A673 (cell line): ENCODE results near the gene CCDC88B. TPM values are rescaled to one million over a fixed set of nuclear protein-coding genes. Genes with fewer than 3 reads are reported as not detected.
A peak's percentile ranks its signal among the peaks of the same experiment; 100 is the strongest.

Source experiments
- BruUV-seq: library from RNA; stranded (reverse); fragments of 400-500 nt; replicated peaks from 2 replicates; lab custom pipeline; 2021; lab: Mats Ljungman, UMichigan
- CTCF ChIA-PET: fragments of 300-600 bp; sonication (Branson Sonifier 250); formaldehyde crosslinking; loops from one replicate; lab custom pipeline; 2022; ENCODE audit warnings: antibody characterized with exemption; lab: Charles Lee
- POLR2A ChIA-PET: fragments of 300-600 bp; sonication (Branson Sonifier 250); formaldehyde crosslinking; loops from one replicate; lab custom pipeline; 2022; ENCODE audit warnings: antibody characterized with exemption; ENCODE audit not compliant: low non-redundant PET; lab: Charles Lee
- DNase-seq: peaks from one replicate; pipeline ENCODE4 v3.0.0-alpha.2; 2015; ENCODE audit warnings: low spot score
- H3K27ac ChIP-seq: fragments of 200-600 bp; sonication (generic); 2 replicates; pipeline ENCODE4 v1.5.1; 2016; ENCODE audit warnings: mixed run types, low read depth, mild to moderate bottlenecking, mixed read lengths, antibody characterized with exemption, low read length; ENCODE audit not compliant: poor library complexity, severe bottlenecking
- H3K27me3 ChIP-seq: fragments of 200-600 bp; sonication (generic); replicated peaks from 2 replicates; pipeline ENCODE4 v1.6.1; 2017; ENCODE audit warnings: mixed run types, low read depth, mild to moderate bottlenecking, mixed read lengths, antibody characterized with exemption, low read length; ENCODE audit not compliant: insufficient read depth, poor library complexity
- H3K36me3 ChIP-seq: fragments of 200-600 bp; sonication (generic); 2 replicates; pipeline ENCODE4 v1.6.1; 2016; ENCODE audit warnings: mixed run types, mild to moderate bottlenecking, mixed read lengths, antibody characterized with exemption, low read length; ENCODE audit not compliant: insufficient read depth, poor library complexity, severe bottlenecking
- H3K4me1 ChIP-seq: fragments of 200-600 bp; sonication (generic); 2 replicates; pipeline ENCODE4 v1.6.1; 2017; ENCODE audit warnings: mixed run types, mild to moderate bottlenecking, mixed read lengths, antibody characterized with exemption, low read length; ENCODE audit not compliant: insufficient read depth, poor library complexity, severe bottlenecking
- H3K4me3 ChIP-seq: fragments of 200-600 bp; sonication (generic); 2 replicates; pipeline ENCODE4 v1.5.1; 2016; ENCODE audit warnings: low read depth, mixed run types, mild to moderate bottlenecking, mixed read lengths, low read length; ENCODE audit not compliant: poor library complexity, severe bottlenecking
- H3K9me3 ChIP-seq: fragments of 200-600 bp; sonication (generic); 2 replicates; pipeline ENCODE4 v1.6.1; 2016; ENCODE audit warnings: mixed run types, low read depth, mild to moderate bottlenecking, mixed read lengths, antibody characterized with exemption, low read length; ENCODE audit not compliant: poor library complexity, severe bottlenecking
- EZH2 ChIP-seq: fragments of 200-600 bp; sonication (generic); IDR thresholded peaks from 2 replicates; pipeline ENCODE4 v1.6.1; 2017; ENCODE audit warnings: borderline replicate concordance, low read depth, mild to moderate bottlenecking, mixed read lengths, antibody characterized with exemption, low read length; ENCODE audit not compliant: poor library complexity, severe bottlenecking
- intact Hi-C: fragments of 100-400 bp; cut with micrococcal nuclease; formaldehyde crosslinking; loops from one replicate; pipeline ENCODE4 v1.10.0; 2022; ENCODE audit not compliant: unreplicated experiment
- total RNA-seq: library from RNA; stranded (reverse); gene quantifications from 2 replicates; pipeline ENCODE4 v1.2.3, GENCODE V29; 2021
- TF ChIP-seq, protein P1 (sequence below): fragments of 300-800, 200-600 bp; sonication (generic); conservative IDR thresholded peaks from 2 replicates; pipeline ENCODE4 v1.5.1; 2017; ENCODE audit warnings: low read depth, mild to moderate bottlenecking, antibody characterized with exemption, low read length, moderate library complexity, mixed read lengths

Gene CCDC88B
- total RNA-seq, 1 experiment from 2014 or later = 0.47 TPM

DNA sequence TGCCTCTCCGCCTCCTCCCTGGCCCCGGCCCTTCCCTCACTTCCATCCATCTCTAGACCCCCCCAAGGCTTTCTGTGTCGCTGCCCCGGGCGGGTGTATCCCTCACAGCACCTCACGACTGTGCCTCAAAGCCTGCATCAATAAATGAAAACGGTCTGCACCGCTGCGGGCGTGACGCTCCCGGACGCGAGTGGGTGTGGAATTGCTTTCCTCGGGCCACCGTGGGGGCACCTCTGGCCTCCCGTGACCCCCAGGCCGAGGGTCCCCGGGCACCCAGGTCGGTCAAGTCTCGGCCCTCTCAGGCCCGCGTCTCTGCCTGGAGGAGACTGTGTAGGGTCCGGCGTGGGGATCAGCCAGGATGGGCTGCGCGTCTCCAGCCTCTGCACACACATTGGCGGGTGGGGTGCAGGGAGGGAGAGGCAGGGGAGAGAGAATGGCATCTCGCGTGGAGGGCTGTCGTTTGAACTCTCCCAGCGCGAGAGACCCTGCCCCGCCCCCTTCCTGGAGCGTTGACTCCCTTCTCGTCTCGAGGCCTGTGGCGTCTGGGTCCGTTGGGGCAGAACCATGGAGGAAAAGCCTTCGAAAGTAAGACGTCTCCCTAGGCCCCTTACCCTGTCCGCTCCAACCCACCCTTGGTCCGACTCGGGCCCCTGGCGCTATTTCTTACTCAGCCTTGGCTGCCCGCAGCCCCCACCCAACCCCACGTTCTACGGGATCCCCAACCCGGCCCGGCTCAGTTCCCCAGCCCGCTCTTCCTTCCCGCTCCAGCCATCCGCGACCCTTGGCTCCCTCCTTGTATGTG, 40.0 kb upstream of the CCDC88B start, which contains the start of gene CATSPERZ:
TSS of gene CATSPERZ (plus strand) at position 512 of the 802 bp plus-strand sequence. CDS start at position 565, 53 bp downstream.
- ChIA-PET POLR2A (no interaction called here), CTCF (interaction anchor here (0.8 to 1.7 kb wide), 8 partner anchors 9 to 94 kb away, joined by 3 to 33 read pairs (median 4); partner anchors contain the start of genes BAD, FERMT3, KCNK4 and NUDT22)
- no peaks in the 10 kb centered on the region for H3K9me3 ChIP-seq
- no peaks in the 10 kb centered on the region for H3K36me3 ChIP-seq
- H3K27ac ChIP-seq = no peak within 1 kb of the TSS
- no peak for DNase-seq
- intact Hi-C loops = loop anchor here (5.0 kb wide), 1 partner anchor 113 kb away; the partner anchor contains the start of gene STIP1
- peak within 1 kb of the TSS; percentile 38 for H3K4me3 ChIP-seq
- BruUV-seq = no TSS peak
- peaks cover 23% of the 10 kb centered on the region for H3K4me1 ChIP-seq
- TF ChIP-seq, protein P1, sequence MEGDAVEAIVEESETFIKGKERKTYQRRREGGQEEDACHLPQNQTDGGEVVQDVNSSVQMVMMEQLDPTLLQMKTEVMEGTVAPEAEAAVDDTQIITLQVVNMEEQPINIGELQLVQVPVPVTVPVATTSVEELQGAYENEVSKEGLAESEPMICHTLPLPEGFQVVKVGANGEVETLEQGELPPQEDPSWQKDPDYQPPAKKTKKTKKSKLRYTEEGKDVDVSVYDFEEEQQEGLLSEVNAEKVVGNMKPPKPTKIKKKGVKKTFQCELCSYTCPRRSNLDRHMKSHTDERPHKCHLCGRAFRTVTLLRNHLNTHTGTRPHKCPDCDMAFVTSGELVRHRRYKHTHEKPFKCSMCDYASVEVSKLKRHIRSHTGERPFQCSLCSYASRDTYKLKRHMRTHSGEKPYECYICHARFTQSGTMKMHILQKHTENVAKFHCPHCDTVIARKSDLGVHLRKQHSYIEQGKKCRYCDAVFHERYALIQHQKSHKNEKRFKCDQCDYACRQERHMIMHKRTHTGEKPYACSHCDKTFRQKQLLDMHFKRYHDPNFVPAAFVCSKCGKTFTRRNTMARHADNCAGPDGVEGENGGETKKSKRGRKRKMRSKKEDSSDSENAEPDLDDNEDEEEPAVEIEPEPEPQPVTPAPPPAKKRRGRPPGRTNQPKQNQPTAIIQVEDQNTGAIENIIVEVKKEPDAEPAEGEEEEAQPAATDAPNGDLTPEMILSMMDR = no peak
- H3K27me3 ChIP-seq = peaks cover 13% of the 10 kb centered on the region

DNA sequence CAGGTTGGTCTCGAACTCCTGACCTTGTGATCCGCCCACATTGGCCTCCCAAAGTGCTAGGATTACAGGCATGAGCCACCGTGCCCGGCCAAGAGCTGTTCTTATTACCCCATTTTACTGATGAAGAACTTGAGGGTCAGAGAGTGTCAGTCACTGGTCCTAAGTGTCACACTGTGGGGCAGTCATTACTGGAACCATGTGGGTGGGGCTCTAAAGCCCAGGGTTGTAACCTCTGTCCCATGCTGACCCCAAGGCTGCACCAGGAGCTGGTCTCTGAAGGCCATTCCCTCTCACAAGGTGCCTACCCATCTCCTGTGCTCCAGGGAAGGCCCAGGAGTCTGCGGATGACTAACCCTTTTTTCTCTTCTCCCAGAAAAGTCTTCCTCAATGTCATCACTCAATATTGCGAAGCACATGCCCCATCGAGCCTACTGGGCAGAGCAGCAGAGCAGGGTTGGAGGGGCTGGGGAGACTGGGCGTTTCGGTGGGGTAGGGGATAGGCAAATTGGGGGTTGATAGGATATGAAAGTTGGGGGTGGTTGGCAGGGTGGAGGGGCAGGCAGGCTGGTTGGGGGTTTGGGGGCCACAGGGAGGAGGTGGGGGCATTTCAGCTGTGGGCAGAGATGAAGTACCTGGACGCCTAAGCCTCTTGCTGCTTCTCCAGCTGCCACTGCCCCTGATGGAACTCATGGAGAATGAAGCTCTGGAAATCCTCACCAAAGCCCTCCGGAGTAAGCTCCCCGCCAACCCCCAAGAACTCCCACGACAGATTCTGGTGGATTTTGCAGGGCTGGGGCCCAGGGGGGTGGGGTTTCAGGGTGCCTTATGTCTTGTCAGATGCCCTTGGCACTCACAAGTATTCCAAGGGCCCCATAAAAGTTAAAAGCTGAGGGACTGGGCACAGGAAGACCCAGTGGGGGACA, 36.6 kb upstream of the CCDC88B start:
- POLR2A ChIA-PET = no interaction called here
- no peak for DNase-seq
- Histone ChIP-seq H3K27me3 (peaks cover 13% of the 10 kb centered on the region), H3K27ac (no peak overlapping the region), H3K4me1 (peaks cover 24% of the 10 kb centered on the region), H3K4me3 (no peak overlapping the region), H3K9me3 (no peaks in the 10 kb centered on the region), H3K36me3 (peaks cover 4% of the 10 kb centered on the region)
- BruUV-seq = no TSS peak
- TF ChIP-seq, protein P1 = no peak
- no peak for TF ChIP-seq EZH2
- CTCF ChIA-PET = interaction anchor here (1.4 to 2.6 kb wide), 6 partner anchors 14 to 99 kb away, joined by 3 to 23 read pairs (median 10); partner anchors contain the start of genes FERMT3, PRDX5 and TRMT112
- intact Hi-C loops = loop anchor here (2.0 to 5.0 kb wide), 3 partner anchors 33 to 116 kb away; partner anchors contain the start of genes FKBP2 and STIP1

DNA sequence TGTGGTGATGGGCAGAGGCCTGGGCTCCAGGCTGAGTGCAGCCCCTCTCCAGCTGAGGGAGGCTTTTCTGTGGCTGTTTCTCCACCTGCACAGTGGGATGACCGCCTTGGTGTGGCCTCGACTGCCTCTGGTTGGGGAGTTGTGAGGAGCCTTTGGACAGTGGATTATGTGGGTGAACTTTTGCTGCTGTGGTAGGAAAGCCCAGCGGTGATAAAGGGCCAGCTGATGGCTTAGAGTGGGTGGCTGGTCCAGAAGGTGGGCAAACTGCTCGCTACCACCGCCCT, 36.0 kb upstream of the CCDC88B start:
- H3K9me3 ChIP-seq = no peaks in the 10 kb centered on the region
- no TSS peak for BruUV-seq

More for the DNA sequence above, 36.0 kb upstream of the CCDC88B start:
- Histone ChIP-seq H3K4me1 (peaks cover 24% of the 10 kb centered on the region), H3K27me3 (peaks cover 12% of the 10 kb centered on the region), H3K4me3 (peak overlapping the region; percentile 58), H3K27ac (no peak overlapping the region), H3K36me3 (peaks cover 4% of the 10 kb centered on the region)
- ChIA-PET POLR2A (no interaction called here), CTCF (interaction anchor here (0.8 to 2.6 kb wide), 8 partner anchors 14 to 119 kb away, joined by 3 to 23 read pairs (median 10); partner anchors contain the start of genes FERMT3, PRDX5 and TRMT112)
- no peak for DNase-seq
- intact Hi-C loops = loop anchor here (2.0 to 5.0 kb wide), 3 partner anchors 33 to 117 kb away; partner anchors contain the start of genes FKBP2 and STIP1
- TF ChIP-seq EZH2 = no peak
- TF ChIP-seq, protein P1 = no peak
